WTC11 (cell line): ENCODE results near the gene RRAD. TPM values are rescaled to one million over a fixed set of nuclear protein-coding genes. Genes with fewer than 3 reads are reported as not detected.
A peak's percentile ranks its signal among the peaks of the same experiment; 100 is the strongest.

ENCODE experiments used
- ATAC-seq: fragments of 200-7000 bp; cut with Tn5 transposase; 2 replicates; pipeline ENCODE4 v1.10.0; 2021; ENCODE audit warnings: mild to moderate bottlenecking, moderate library complexity
- CTCF ChIA-PET: fragments of 300-600 bp; sonication (Branson Sonifier 250); formaldehyde crosslinking; loops from one replicate; lab custom pipeline; 2021; ENCODE audit warnings: antibody characterized with exemption; lab: Charles Lee
- POLR2A ChIA-PET: fragments of 350-600 bp; sonication (Branson Sonifier 250); formaldehyde crosslinking; loops from one replicate; lab custom pipeline; 2021; ENCODE audit warnings: antibody characterized with exemption; lab: Charles Lee
- DNase-seq: peaks from one replicate; pipeline ENCODE4 v3.0.0; 2021; ENCODE audit warnings: low spot score
- H3K27ac Mint-ChIP-seq: 2 replicates; pipeline ENCODE4 v1.8.0; 2021; ENCODE audit warnings: mixed read lengths
- H3K27me3 Mint-ChIP-seq: 2 replicates; pipeline ENCODE4 v1.8.0; 2021; ENCODE audit warnings: low read depth, mild to moderate bottlenecking, moderate library complexity, mixed read lengths
- H3K36me3 Mint-ChIP-seq: 2 replicates; pipeline ENCODE4 v1.8.0; 2021; ENCODE audit warnings: mixed read lengths
- H3K4me1 Mint-ChIP-seq: 2 replicates; pipeline ENCODE4 v1.8.0; 2022; ENCODE audit warnings: mixed read lengths
- H3K4me3 Mint-ChIP-seq: 2 replicates; pipeline ENCODE4 v1.8.0; 2021; ENCODE audit warnings: mild to moderate bottlenecking, moderate library complexity, mixed read lengths
- H3K9me3 Mint-ChIP-seq: 2 replicates; pipeline ENCODE4 v1.8.0; 2021; ENCODE audit warnings: mixed read lengths
- ATF1 ChIP-seq: sonication (generic); formaldehyde crosslinking; IDR thresholded peaks from 2 replicates; pipeline ENCODE4 v1.8.1; 2023; ENCODE audit warnings: mild to moderate bottlenecking, moderate library complexity, missing genetic modification reagents
- CBFB ChIP-seq: sonication (generic); formaldehyde crosslinking; IDR thresholded peaks from 2 replicates; pipeline ENCODE4 v1.8.1; 2022; ENCODE audit warnings: mild to moderate bottlenecking, low read depth, missing genetic modification reagents
- EMX1 ChIP-seq: fragments of 250-450 bp; sonication (Bioruptor Pico); IDR thresholded peaks from 2 replicates; pipeline ENCODE4 v1.8.0; 2021; ENCODE audit warnings: mild to moderate bottlenecking
- GRHL2 ChIP-seq: fragments of 250-450 bp; sonication (Bioruptor Pico); IDR thresholded peaks from 2 replicates; pipeline ENCODE4 v1.8.0; 2022; ENCODE audit warnings: mild to moderate bottlenecking, moderate library complexity; ENCODE audit not compliant: insufficient replicate concordance, severe bottlenecking
- HMGA2 ChIP-seq: fragments of 250-450 bp; sonication (Bioruptor Pico); IDR thresholded peaks from 2 replicates; pipeline ENCODE4 v1.4.0; 2021; ENCODE audit warnings: mild to moderate bottlenecking, moderate library complexity
- IRF2 ChIP-seq: sonication (generic); formaldehyde crosslinking; IDR thresholded peaks from 2 replicates; pipeline ENCODE4 v1.8.0; 2022; ENCODE audit warnings: low read depth, missing genetic modification reagents, borderline replicate concordance
- RELA ChIP-seq: sonication (generic); formaldehyde crosslinking; IDR thresholded peaks from 2 replicates; pipeline ENCODE4 v1.8.1; 2022; ENCODE audit warnings: missing genetic modification reagents, mild to moderate bottlenecking, borderline replicate concordance
- RORB ChIP-seq: fragments of 250-450 bp; sonication (Bioruptor Pico); IDR thresholded peaks from 2 replicates; pipeline ENCODE4 v1.9.0; 2021; ENCODE audit warnings: mild to moderate bottlenecking
- TP53 ChIP-seq: sonication (generic); formaldehyde crosslinking; IDR thresholded peaks from 2 replicates; pipeline ENCODE4 v1.8.1; 2023; ENCODE audit warnings: mild to moderate bottlenecking, missing genetic modification reagents
- ZNF232 ChIP-seq: sonication (generic); formaldehyde crosslinking; IDR thresholded peaks from 2 replicates; pipeline ENCODE4 v1.8.0; 2022; ENCODE audit warnings: mild to moderate bottlenecking, missing genetic modification reagents
- ZNF671 ChIP-seq: fragments of 250-450 bp; sonication (Bioruptor Pico); IDR thresholded peaks from 2 replicates; pipeline ENCODE4 v1.8.0; 2021; ENCODE audit warnings: mild to moderate bottlenecking
- total RNA-seq: library from RNA; stranded (reverse); gene quantifications from 3 replicates; pipeline ENCODE4 v1.2.3, GENCODE V29; 2021
- TF ChIP-seq, protein P1 (sequence below): fragments of 200-600 bp; IDR thresholded peaks from 2 replicates; pipeline ENCODE4 v1.8.0; 2022; ENCODE audit warnings: antibody characterized with exemption
- TF ChIP-seq, protein P2 (sequence below): sonication (generic); formaldehyde crosslinking; IDR thresholded peaks from 2 replicates; pipeline ENCODE4 v1.8.0; 2022; ENCODE audit warnings: missing genetic modification reagents
- TF ChIP-seq, protein P3 (sequence below): fragments of 250-450 bp; sonication (Bioruptor Pico); IDR thresholded peaks from 2 replicates; pipeline ENCODE4 v1.9.0; 2021; ENCODE audit warnings: mild to moderate bottlenecking, borderline replicate concordance
- TF ChIP-seq, protein P4 (sequence below): sonication (generic); formaldehyde crosslinking; IDR thresholded peaks from 2 replicates; pipeline ENCODE4 v1.8.0; 2023; ENCODE audit warnings: missing genetic modification reagents, mild to moderate bottlenecking, borderline replicate concordance
- TF ChIP-seq, protein P5 (sequence below): sonication (generic); formaldehyde crosslinking; IDR thresholded peaks from 2 replicates; pipeline ENCODE4 v1.8.1; 2022; ENCODE audit warnings: mild to moderate bottlenecking, moderate library complexity, missing genetic modification reagents
- TF ChIP-seq, protein P6 (sequence below): sonication (generic); formaldehyde crosslinking; conservative IDR thresholded peaks from 2 replicates; pipeline ENCODE4 v1.8.1; 2022; ENCODE audit warnings: mild to moderate bottlenecking, missing genetic modification reagents

RRAD gene
- total RNA-seq, 1 experiment from 2014 or later = 0.52 TPM

DNA sequence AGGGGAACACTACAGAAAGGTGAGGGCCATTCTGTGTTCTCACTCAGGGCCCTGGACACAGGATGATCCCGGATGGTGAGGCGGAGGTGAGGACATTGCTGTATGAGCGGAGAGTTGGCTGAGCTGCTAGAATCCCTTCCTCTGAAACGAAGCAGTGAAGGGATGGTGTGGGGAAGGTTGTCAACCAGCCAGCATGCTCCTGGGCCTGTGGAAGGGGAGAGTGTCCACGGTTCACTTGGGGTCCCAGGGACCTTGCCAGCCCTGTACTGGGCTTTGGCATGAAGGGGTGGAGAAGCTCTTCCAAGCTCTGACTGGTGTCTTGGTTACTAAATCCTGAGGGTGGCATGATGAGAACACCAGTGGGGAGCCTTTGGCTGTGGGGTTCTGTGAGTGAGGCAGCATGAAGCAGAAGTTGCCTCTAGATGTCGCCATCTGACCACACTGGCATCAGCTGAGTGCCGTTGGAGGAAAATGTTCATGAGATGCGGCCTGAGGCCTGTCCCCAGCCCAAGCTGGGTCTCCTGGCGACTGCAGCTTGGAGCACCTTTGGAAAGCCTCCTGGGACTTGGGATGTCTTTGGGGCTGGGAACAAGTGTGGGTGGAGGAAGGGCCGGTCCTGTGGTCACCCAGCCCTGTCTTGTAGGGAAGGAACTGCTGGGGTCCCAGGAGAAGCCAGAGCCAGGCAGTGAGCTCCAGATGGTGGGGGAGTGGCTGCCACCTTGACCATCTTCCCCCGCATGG is 30.2 kb downstream of the RRAD start:
- DNase-seq (peak; percentile 69), ATAC-seq (peak; percentile 85)
- Mint-ChIP-seq H3K4me3 (no peak overlapping the region), H3K36me3 (no peaks in the 10 kb centered on the region), H3K27me3 (no peaks in the 10 kb centered on the region; the same call in 1 of the 2 replicates), H3K9me3 (no peaks in the 10 kb centered on the region), H3K4me1 (peaks cover 7% of the 10 kb centered on the region), H3K27ac (peak overlapping the region; percentile 19)
- POLR2A ChIA-PET = interaction anchor here (0.5 to 0.9 kb wide), 3 partner anchors 15 to 365 kb away, joined by 3 to 4 read pairs (median 3); partner anchors contain the start of gene PDP2
- TF ChIP-seq, protein P1, sequence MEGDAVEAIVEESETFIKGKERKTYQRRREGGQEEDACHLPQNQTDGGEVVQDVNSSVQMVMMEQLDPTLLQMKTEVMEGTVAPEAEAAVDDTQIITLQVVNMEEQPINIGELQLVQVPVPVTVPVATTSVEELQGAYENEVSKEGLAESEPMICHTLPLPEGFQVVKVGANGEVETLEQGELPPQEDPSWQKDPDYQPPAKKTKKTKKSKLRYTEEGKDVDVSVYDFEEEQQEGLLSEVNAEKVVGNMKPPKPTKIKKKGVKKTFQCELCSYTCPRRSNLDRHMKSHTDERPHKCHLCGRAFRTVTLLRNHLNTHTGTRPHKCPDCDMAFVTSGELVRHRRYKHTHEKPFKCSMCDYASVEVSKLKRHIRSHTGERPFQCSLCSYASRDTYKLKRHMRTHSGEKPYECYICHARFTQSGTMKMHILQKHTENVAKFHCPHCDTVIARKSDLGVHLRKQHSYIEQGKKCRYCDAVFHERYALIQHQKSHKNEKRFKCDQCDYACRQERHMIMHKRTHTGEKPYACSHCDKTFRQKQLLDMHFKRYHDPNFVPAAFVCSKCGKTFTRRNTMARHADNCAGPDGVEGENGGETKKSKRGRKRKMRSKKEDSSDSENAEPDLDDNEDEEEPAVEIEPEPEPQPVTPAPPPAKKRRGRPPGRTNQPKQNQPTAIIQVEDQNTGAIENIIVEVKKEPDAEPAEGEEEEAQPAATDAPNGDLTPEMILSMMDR = peak; percentile 32; the same call in 1 of the 2 replicates
- TF ChIP-seq, protein P2, sequence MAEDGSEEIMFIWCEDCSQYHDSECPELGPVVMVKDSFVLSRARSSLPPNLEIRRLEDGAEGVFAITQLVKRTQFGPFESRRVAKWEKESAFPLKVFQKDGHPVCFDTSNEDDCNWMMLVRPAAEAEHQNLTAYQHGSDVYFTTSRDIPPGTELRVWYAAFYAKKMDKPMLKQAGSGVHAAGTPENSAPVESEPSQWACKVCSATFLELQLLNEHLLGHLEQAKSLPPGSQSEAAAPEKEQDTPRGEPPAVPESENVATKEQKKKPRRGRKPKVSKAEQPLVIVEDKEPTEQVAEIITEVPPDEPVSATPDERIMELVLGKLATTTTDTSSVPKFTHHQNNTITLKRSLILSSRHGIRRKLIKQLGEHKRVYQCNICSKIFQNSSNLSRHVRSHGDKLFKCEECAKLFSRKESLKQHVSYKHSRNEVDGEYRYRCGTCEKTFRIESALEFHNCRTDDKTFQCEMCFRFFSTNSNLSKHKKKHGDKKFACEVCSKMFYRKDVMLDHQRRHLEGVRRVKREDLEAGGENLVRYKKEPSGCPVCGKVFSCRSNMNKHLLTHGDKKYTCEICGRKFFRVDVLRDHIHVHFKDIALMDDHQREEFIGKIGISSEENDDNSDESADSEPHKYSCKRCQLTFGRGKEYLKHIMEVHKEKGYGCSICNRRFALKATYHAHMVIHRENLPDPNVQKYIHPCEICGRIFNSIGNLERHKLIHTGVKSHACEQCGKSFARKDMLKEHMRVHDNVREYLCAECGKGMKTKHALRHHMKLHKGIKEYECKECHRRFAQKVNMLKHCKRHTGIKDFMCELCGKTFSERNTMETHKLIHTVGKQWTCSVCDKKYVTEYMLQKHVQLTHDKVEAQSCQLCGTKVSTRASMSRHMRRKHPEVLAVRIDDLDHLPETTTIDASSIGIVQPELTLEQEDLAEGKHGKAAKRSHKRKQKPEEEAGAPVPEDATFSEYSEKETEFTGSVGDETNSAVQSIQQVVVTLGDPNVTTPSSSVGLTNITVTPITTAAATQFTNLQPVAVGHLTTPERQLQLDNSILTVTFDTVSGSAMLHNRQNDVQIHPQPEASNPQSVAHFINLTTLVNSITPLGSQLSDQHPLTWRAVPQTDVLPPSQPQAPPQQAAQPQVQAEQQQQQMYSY (CRISPR knock-in tag) = no peak
- TF ChIP-seq, protein P3, sequence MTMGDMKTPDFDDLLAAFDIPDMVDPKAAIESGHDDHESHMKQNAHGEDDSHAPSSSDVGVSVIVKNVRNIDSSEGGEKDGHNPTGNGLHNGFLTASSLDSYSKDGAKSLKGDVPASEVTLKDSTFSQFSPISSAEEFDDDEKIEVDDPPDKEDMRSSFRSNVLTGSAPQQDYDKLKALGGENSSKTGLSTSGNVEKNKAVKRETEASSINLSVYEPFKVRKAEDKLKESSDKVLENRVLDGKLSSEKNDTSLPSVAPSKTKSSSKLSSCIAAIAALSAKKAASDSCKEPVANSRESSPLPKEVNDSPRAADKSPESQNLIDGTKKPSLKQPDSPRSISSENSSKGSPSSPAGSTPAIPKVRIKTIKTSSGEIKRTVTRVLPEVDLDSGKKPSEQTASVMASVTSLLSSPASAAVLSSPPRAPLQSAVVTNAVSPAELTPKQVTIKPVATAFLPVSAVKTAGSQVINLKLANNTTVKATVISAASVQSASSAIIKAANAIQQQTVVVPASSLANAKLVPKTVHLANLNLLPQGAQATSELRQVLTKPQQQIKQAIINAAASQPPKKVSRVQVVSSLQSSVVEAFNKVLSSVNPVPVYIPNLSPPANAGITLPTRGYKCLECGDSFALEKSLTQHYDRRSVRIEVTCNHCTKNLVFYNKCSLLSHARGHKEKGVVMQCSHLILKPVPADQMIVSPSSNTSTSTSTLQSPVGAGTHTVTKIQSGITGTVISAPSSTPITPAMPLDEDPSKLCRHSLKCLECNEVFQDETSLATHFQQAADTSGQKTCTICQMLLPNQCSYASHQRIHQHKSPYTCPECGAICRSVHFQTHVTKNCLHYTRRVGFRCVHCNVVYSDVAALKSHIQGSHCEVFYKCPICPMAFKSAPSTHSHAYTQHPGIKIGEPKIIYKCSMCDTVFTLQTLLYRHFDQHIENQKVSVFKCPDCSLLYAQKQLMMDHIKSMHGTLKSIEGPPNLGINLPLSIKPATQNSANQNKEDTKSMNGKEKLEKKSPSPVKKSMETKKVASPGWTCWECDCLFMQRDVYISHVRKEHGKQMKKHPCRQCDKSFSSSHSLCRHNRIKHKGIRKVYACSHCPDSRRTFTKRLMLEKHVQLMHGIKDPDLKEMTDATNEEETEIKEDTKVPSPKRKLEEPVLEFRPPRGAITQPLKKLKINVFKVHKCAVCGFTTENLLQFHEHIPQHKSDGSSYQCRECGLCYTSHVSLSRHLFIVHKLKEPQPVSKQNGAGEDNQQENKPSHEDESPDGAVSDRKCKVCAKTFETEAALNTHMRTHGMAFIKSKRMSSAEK = 0 out of 2 replicates have a peak, but pooled peaks have one; percentile 21
- CTCF ChIA-PET = interaction anchor here (0.7 to 11.5 kb wide), 24 partner anchors 9 to 260 kb away, joined by 3 to 175 read pairs (median 6); partner anchors contain the start of genes CDH16, CES3, CIAO2B and NAE1

DNA sequence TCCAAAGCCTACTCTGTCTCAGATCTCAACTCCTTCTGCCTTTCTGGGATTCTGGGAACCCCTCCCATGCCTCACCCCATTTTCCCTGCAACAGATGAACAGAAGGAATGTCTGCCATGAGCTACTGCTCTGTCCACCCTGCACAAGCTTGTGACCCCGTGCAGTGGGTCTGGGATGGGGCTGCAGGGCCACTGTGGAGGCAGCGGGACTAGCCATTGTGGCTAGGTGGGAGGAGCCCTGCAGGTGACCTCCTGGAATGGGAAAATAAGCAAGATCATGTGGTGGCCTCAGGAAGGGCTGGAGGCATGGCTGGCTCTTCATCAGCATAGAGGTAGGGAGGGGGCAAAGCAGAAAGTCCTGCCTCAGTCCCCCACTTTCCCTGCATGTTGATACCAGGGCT is 31.3 kb downstream of the RRAD start:
- Mint-ChIP-seq H3K27ac (no peak overlapping the region), H3K4me3 (no peak overlapping the region), H3K27me3 (no peaks in the 10 kb centered on the region), H3K9me3 (no peaks in the 10 kb centered on the region), H3K4me1 (no peaks in the 10 kb centered on the region), H3K36me3 (no peaks in the 10 kb centered on the region)
- DNase-seq (no peak), ATAC-seq (no peak; the same call in 1 of the 2 replicates)
- CTCF ChIA-PET = interaction anchor here (1.3 to 11.5 kb wide), 9 partner anchors 10 to 261 kb away, joined by 4 to 175 read pairs (median 11); partner anchors contain the start of genes PDP2 and RRAD
- POLR2A ChIA-PET = no interaction called here
- TF ChIP-seq RORB = no peak
- TF ChIP-seq ZNF671 (CRISPR knock-in tag) = no peak
- TF ChIP-seq GRHL2 = no peak
- no peak for TF ChIP-seq ZNF232 (CRISPR knock-in tag)
- TF ChIP-seq, protein P4, sequence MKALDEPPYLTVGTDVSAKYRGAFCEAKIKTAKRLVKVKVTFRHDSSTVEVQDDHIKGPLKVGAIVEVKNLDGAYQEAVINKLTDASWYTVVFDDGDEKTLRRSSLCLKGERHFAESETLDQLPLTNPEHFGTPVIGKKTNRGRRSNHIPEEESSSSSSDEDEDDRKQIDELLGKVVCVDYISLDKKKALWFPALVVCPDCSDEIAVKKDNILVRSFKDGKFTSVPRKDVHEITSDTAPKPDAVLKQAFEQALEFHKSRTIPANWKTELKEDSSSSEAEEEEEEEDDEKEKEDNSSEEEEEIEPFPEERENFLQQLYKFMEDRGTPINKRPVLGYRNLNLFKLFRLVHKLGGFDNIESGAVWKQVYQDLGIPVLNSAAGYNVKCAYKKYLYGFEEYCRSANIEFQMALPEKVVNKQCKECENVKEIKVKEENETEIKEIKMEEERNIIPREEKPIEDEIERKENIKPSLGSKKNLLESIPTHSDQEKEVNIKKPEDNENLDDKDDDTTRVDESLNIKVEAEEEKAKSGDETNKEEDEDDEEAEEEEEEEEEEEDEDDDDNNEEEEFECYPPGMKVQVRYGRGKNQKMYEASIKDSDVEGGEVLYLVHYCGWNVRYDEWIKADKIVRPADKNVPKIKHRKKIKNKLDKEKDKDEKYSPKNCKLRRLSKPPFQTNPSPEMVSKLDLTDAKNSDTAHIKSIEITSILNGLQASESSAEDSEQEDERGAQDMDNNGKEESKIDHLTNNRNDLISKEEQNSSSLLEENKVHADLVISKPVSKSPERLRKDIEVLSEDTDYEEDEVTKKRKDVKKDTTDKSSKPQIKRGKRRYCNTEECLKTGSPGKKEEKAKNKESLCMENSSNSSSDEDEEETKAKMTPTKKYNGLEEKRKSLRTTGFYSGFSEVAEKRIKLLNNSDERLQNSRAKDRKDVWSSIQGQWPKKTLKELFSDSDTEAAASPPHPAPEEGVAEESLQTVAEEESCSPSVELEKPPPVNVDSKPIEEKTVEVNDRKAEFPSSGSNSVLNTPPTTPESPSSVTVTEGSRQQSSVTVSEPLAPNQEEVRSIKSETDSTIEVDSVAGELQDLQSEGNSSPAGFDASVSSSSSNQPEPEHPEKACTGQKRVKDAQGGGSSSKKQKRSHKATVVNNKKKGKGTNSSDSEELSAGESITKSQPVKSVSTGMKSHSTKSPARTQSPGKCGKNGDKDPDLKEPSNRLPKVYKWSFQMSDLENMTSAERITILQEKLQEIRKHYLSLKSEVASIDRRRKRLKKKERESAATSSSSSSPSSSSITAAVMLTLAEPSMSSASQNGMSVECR (CRISPR knock-in tag) = no peak
- no peak for TF ChIP-seq HMGA2 (CRISPR knock-in tag)
- no peak for TF ChIP-seq TP53 (CRISPR knock-in tag)
- TF ChIP-seq RELA (CRISPR knock-in tag) = no peak
- TF ChIP-seq, protein P5, sequence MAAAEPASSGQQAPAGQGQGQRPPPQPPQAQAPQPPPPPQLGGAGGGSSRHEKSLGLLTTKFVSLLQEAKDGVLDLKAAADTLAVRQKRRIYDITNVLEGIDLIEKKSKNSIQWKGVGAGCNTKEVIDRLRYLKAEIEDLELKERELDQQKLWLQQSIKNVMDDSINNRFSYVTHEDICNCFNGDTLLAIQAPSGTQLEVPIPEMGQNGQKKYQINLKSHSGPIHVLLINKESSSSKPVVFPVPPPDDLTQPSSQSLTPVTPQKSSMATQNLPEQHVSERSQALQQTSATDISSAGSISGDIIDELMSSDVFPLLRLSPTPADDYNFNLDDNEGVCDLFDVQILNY (CRISPR knock-in tag) = no peak
- no peak for TF ChIP-seq ATF1
- no peak for TF ChIP-seq CBFB (CRISPR knock-in tag)
- TF ChIP-seq, protein P6, sequence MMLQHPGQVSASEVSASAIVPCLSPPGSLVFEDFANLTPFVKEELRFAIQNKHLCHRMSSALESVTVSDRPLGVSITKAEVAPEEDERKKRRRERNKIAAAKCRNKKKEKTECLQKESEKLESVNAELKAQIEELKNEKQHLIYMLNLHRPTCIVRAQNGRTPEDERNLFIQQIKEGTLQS (CRISPR knock-in tag) = no peak
- no peak for TF ChIP-seq IRF2
- TF ChIP-seq EMX1 (CRISPR knock-in tag) = no peak
